GM19455 (cell line): ENCODE measurements around the gene PTPRE.

Experiments
- ATAC-seq: cut with Tn5 transposase; IDR thresholded peaks from one replicate; pipeline ENCODE4 v1.9.1; 2021; ENCODE audit not compliant: unreplicated experiment

PTPRE gene

GRCh38 chr10:127949831-127950230, 42.9 kb downstream of the PTPRE start:
- ATAC-seq = no peak

GRCh38 chr10:127951861-127952574, 45.1 kb downstream of the PTPRE start:
- no peak for ATAC-seq

GRCh38 chr10:127952575-127952869, 45.6 kb downstream of the PTPRE start:
- ATAC-seq = no peak

GRCh38 chr10:127952918-127953317, 46.0 kb downstream of the PTPRE start:
- no peak for ATAC-seq

- ATAC-seq = no peak
These were observed 47.0 kb downstream of the PTPRE start for GRCh38 chr10:127953876-127954275.

GRCh38 chr10:127959428-127959827, 52.5 kb downstream of the PTPRE start:
- ATAC-seq = no peak

GRCh38 chr10:127961071-127961470, 54.2 kb downstream of the PTPRE start:
- ATAC-seq = no peak

- ATAC-seq = no peak
These were observed 55.3 kb downstream of the PTPRE start for GRCh38 chr10:127962205-127962604.

- no peak for ATAC-seq
These were observed 56.2 kb downstream of the PTPRE start for GRCh38 chr10:127963136-127963535.

- ATAC-seq = no peak
These were observed 57.7 kb downstream of the PTPRE start for GRCh38 chr10:127964621-127965020.

GRCh38 chr10:127966875-127967274, 60.0 kb downstream of the PTPRE start:
- no peak for ATAC-seq

- no peak for ATAC-seq
These were observed 61.1 kb downstream of the PTPRE start for GRCh38 chr10:127968027-127968441.

GRCh38 chr10:127968659-127969058, 61.8 kb downstream of the PTPRE start:
- ATAC-seq = no peak

GRCh38 chr10:127971101-127971946, 64.4 kb downstream of the PTPRE start:
- ATAC-seq = no peak

- ATAC-seq = no peak
These were observed 65.2 kb downstream of the PTPRE start for GRCh38 chr10:127971963-127972615.

- no peak for ATAC-seq
These were observed 66.0 kb downstream of the PTPRE start for GRCh38 chr10:127972751-127973357.

GRCh38 chr10:127973791-127974311, 66.9 kb downstream of the PTPRE start:
- ATAC-seq = no peak

GRCh38 chr10:127974911-127975310, 68.0 kb downstream of the PTPRE start:
- no peak for ATAC-seq

- no peak for ATAC-seq
These were observed 69.4 kb downstream of the PTPRE start for GRCh38 chr10:127976286-127976685.

- ATAC-seq = no peak
These were observed 69.9 kb downstream of the PTPRE start for GRCh38 chr10:127976701-127977356.
